Activated T-cell treated with anti-CD3 and anti-CD28 coated beads, Interleukin-2, amount 50 U/mL, for 1 hour (primary cell): Measurements from ENCODE around the gene OR8H2.
"Not testable (repeated sequence)": the region's sequence is repeated elsewhere in the genome, so short reads cannot be mapped to it uniquely, and the experiment has no call there.

Source experiments
- DNase-seq: peaks from one replicate; pipeline ENCODE4 v3.0.0-alpha.2; 2020

The OR8H2 gene, protein sequence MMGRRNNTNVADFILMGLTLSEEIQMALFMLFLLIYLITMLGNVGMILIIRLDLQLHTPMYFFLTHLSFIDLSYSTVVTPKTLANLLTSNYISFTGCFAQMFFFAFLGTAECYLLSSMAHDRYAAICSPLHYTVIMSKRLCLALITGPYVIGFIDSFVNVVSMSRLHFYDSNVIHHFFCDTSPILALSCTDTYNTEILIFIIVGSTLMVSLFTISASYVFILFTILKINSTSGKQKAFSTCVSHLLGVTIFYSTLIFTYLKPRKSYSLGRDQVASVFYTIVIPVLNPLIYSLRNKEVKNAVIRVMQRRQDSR

GRCh38 chr11:56103210-56103737, at the start of gene OR8H2:
OR8H2 (plus strand) TSS chr11:56103687; CDS start chr11:56105043, 1,356 bp downstream.
- DNase-seq = no peak

DNA sequence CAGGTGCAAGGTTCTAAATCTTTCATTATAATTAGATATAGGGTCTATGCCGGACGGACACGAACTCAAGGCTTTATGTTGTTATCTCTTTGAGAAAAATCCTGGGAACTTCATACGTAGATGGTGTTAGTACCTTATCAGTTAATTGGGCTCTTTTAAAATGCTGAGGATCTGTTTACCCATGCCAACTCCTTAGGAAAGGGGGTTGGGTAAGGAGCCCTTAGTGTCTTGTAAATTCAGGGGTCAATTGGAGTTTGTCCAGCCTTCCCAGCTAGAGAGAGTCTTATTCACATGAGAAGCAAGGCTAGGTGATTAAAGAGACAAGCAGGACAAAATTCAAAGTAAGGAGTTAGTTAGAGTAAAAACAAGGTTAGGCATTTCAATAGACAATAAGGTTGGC, 47.1 kb upstream of the OR8H2 start:
- DNase-seq = not testable (repeated sequence)

DNA sequence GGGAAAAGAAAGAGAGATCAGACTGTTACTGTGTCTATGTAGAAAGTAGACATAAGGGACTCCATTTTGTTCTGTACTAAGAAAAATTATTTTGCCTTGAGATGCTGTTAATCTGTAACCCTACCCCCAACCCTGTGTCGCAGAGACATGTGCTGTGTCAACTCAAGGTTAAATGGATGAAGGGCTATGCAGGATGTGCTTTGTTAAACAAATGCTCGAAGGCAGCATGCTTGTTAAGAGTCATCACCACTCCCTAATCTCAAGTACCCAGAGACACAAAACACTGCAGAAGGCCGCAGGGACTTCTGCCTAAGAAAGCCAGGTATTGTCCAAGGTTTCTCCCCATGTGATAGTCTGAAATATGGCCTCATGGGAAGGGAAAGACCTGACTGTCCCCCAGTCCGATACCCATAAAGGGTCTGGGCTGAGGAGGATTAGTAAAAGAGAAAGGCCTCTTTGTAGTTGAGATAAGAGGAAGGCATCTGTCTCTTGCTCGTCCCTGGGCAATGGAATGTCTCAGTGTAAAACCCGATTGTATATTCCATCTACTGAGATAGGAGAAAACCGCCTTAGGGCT, 45.7 kb upstream of the OR8H2 start:
- DNase-seq = not testable (repeated sequence)

DNA sequence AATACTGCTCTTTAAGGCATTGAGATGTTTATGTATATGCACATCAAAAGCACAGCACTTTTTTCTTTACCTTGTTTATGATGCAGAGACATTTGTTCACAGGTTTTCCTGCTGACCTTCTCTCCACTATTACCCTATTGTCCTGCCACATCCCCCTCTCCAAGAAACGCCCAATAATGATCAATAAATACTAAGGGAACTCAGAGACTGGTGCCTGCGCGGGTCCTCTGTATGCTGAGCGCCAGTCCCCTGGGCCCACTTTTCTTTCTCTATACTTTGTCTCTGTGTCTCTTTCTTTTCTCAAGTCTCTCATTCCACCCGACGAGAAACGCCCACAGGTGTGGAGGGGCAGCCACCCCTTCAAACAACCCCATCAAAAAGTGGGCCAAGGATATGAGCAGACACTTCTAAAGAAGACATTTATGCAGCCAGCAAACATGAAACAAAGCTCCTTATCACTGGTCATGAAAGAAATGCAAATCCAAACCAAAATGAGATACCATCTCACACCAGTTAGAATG, 45.2 kb upstream of the OR8H2 start:
- DNase-seq = not testable (repeated sequence)

DNA sequence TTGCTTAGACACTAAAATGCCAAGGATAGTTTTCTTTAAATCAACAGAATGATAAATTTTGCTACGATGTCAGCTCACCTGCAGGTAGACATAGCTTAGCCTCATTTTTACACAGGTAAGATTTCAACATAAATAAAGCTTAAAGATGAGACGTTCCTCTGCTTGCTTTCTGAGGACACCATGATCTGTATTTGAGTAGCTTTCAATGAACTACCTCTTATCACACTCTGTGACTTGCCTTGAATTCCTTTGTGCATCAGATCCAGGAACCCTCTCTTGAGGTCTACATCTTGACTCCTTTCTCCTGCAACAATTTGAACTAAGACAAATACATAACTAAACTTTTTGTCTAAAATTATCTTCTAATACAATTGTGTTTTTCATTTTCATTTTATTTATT, 36.5 kb upstream of the OR8H2 start:
- no peak for DNase-seq

DNA sequence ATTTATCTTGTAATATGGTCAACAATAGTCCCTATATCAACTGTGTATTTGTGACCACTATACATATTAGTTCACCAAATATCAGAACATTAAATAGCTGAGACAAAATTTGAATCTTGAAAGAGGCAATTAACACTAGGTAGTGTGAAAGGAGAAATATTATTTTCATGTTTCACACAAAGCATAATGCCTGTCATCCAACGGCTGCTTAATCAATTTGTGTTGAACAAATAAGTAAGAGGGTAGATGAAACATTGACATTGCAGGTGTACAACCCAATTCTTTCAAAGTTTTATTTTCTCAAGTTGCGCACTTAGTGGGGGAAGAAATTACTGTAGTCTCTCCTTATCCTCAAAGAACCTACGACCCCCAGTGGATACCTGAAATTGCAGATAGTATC, 13.8 kb upstream of the OR8H2 start:
- DNase-seq = no peak

DNA sequence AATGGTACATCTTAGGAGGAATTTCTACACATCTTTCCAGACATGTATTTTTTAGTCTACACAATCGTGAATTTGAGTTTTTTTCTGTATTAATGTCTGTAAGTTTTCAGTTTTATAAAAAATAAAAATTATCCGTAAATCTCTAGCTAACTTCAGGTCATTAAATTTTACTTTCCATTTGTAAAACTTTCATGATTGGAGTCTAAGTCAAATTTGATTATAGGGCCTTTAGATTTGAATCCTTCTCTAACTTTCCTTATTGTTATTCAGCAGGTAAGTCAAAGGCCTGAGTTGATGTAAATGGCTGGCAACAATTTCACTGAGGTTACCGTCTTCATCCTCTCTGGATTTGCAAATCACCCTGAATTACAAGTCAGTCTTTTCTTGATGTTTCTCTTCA, 10.5 kb upstream of the OR8H2 start, which contains the start of gene OR8I2:
OR8I2 (plus strand) TSS at position 301 of the 400 bp plus-strand sequence; CDS start at position 301, 0 bp downstream.
- no peak for DNase-seq

- no peak for DNase-seq
Measured at GRCh38 chr11:56122073-56122472, 18.6 kb downstream of the OR8H2 start, which contains the start of gene OR8H3. OR8H3 (plus strand) TSS chr11:56122373; CDS start chr11:56122373, 0 bp downstream.

- DNase-seq = no peak
Measured at GRCh38 chr11:56140151-56140661, 36.7 kb downstream of the OR8H2 start, which contains the start of gene OR8J3. OR8J3 (minus strand) TSS chr11:56140201; CDS start chr11:56137718, 2,483 bp downstream.

GRCh38 chr11:56143681-56144080, 40.2 kb downstream of the OR8H2 start:
- DNase-seq = not testable (repeated sequence)

- no peak for DNase-seq
Measured at GRCh38 chr11:56151376-56151775, 47.9 kb downstream of the OR8H2 start.

DNA sequence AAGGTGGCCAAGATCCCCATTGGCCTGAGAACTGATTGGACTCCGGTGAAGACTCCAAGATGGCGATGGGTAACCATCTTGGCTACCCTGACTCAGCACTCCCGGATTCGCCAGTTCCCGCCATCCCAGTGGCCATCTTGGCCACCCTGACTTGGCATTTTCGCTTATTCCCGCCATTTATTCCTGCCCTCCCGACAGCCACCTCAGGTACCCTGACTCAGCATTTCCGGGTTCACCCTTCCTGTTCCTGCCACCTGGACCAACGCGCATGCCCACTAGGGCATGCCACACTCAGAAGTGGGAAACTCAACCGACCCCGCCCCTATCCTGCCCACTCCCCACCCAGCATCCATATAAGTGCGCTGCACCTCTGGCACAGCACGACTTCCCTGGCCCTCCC, 48.8 kb downstream of the OR8H2 start:
- no peak for DNase-seq
